ENCODE data around the gene ARHGAP12. TPM values are rescaled to one million over a fixed set of nuclear protein-coding genes. Genes with fewer than 3 reads are reported as not detected.
A peak's percentile ranks its signal among the peaks of the same experiment; 100 is the strongest.

ARHGAP12 gene
- total RNA-seq, 1 experiment from 2014 or later = 39.5 TPM

DNA sequence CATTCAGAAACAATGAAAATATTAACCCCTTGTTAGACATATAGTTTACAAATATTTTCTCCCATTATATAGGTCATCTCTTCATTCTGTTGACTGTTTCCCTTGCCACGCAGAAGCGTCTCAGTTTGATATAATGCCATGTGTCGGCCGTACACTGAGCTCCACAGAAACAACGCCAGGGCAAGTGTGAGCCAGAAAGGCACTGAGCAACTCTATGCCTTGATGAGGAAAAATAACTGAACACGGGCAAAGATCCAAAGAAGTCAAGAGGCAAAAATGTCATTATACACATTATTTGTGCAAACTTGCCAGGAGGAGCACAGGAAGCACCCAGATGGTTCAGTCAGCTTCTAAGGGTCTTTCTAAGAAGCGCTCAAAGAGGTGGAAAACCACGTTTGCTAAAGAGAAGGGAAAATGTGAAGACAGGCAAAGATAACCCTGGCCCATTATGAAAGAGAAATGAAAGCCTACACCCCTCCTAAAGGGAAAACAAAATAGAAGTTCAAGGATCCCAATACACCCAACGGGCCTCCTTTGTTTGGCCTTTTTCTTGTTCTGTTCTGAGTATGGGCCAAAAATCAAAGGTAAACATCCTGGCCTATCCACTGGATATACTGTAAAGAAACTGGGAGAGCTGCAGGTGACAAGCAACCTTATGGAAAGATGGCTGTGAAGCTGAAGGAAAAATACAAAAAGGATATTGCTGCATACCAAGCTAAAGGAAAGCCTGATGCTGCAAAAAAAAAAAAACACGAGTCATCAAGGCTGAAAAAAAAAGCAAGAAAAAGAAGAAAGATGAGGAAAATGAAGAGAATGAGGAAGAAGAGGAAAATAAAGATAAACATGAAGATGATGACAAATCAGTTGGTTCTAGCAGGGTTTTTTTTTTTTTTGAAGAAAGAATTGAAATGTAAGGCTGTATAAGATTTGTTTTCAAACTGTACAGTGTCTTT is 15.5 kb downstream of the ARHGAP12 start (continued):
- TF ChIP-seq, protein P1, sequence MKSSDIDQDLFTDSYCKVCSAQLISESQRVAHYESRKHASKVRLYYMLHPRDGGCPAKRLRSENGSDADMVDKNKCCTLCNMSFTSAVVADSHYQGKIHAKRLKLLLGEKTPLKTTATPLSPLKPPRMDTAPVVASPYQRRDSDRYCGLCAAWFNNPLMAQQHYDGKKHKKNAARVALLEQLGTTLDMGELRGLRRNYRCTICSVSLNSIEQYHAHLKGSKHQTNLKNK (CRISPR knock-in tag; IDR thresholded peaks at IDR 0.05) = no peak
- TF ChIP-seq, protein P2, sequence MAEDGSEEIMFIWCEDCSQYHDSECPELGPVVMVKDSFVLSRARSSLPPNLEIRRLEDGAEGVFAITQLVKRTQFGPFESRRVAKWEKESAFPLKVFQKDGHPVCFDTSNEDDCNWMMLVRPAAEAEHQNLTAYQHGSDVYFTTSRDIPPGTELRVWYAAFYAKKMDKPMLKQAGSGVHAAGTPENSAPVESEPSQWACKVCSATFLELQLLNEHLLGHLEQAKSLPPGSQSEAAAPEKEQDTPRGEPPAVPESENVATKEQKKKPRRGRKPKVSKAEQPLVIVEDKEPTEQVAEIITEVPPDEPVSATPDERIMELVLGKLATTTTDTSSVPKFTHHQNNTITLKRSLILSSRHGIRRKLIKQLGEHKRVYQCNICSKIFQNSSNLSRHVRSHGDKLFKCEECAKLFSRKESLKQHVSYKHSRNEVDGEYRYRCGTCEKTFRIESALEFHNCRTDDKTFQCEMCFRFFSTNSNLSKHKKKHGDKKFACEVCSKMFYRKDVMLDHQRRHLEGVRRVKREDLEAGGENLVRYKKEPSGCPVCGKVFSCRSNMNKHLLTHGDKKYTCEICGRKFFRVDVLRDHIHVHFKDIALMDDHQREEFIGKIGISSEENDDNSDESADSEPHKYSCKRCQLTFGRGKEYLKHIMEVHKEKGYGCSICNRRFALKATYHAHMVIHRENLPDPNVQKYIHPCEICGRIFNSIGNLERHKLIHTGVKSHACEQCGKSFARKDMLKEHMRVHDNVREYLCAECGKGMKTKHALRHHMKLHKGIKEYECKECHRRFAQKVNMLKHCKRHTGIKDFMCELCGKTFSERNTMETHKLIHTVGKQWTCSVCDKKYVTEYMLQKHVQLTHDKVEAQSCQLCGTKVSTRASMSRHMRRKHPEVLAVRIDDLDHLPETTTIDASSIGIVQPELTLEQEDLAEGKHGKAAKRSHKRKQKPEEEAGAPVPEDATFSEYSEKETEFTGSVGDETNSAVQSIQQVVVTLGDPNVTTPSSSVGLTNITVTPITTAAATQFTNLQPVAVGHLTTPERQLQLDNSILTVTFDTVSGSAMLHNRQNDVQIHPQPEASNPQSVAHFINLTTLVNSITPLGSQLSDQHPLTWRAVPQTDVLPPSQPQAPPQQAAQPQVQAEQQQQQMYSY (CRISPR knock-in tag; IDR thresholded peaks at IDR 0.05) = no peak

DNA sequence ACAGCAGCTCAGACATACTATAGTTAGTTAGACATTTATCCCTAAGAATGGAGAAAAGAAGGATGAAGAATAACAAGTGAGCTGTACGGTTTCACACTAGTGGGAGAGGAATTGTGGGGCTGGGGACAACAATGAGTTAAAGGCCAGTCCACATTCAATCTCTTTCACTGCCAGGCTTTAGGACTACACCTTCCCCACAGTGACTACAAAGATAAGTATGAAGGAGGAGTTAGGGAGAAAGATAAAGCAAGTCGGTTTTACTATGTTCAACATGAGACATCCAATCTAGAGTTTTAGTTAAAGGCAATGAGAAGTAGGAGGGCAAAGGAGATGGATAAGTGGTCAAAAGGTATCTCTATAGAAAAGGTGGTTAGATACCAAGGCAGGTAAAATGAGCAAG is 16.3 kb downstream of the ARHGAP12 start:
- Mint-ChIP-seq H3K36me3 (peaks cover 17% of the 10 kb centered on the region), H3K4me3 (no peak overlapping the region), H3K27me3 (ENCODE audit: low read depth) (no peaks in the 10 kb centered on the region), H3K27ac (peak overlapping the region; percentile 32), H3K4me1 (peaks cover 42% of the 10 kb centered on the region), H3K9me3 (peaks cover under 1% of the 10 kb centered on the region; the same call in 1 of the 2 replicates)
- ChIA-PET CTCF (no interaction called here), POLR2A (no interaction called here)
- no peak for DNase-seq (ENCODE audit: low spot score)
- ATAC-seq = no peak
- TF ChIP-seq, protein P3, sequence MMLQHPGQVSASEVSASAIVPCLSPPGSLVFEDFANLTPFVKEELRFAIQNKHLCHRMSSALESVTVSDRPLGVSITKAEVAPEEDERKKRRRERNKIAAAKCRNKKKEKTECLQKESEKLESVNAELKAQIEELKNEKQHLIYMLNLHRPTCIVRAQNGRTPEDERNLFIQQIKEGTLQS (CRISPR knock-in tag; conservative IDR thresholded peaks at IDR 0.05) = no peak
- no peak for TF ChIP-seq SMAD4 (CRISPR knock-in tag; IDR thresholded peaks at IDR 0.05)
- TF ChIP-seq, protein P4, sequence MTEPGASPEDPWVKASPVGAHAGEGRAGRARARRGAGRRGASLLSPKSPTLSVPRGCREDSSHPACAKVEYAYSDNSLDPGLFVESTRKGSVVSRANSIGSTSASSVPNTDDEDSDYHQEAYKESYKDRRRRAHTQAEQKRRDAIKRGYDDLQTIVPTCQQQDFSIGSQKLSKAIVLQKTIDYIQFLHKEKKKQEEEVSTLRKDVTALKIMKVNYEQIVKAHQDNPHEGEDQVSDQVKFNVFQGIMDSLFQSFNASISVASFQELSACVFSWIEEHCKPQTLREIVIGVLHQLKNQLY (CRISPR knock-in tag; IDR thresholded peaks at IDR 0.05) = no peak
- no peak for TF ChIP-seq ETV6 (CRISPR knock-in tag; IDR thresholded peaks at IDR 0.05)
- TF ChIP-seq, protein P5, sequence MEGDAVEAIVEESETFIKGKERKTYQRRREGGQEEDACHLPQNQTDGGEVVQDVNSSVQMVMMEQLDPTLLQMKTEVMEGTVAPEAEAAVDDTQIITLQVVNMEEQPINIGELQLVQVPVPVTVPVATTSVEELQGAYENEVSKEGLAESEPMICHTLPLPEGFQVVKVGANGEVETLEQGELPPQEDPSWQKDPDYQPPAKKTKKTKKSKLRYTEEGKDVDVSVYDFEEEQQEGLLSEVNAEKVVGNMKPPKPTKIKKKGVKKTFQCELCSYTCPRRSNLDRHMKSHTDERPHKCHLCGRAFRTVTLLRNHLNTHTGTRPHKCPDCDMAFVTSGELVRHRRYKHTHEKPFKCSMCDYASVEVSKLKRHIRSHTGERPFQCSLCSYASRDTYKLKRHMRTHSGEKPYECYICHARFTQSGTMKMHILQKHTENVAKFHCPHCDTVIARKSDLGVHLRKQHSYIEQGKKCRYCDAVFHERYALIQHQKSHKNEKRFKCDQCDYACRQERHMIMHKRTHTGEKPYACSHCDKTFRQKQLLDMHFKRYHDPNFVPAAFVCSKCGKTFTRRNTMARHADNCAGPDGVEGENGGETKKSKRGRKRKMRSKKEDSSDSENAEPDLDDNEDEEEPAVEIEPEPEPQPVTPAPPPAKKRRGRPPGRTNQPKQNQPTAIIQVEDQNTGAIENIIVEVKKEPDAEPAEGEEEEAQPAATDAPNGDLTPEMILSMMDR (IDR thresholded peaks at IDR 0.05) = no peak
- no peak for TF ChIP-seq NR3C1 (CRISPR knock-in tag; conservative IDR thresholded peaks at IDR 0.05; ENCODE audit: low read depth)
- TF ChIP-seq RELA (CRISPR knock-in tag; IDR thresholded peaks at IDR 0.05; ENCODE audit: borderline replicate concordance) = no peak
- TF ChIP-seq, protein P6, sequence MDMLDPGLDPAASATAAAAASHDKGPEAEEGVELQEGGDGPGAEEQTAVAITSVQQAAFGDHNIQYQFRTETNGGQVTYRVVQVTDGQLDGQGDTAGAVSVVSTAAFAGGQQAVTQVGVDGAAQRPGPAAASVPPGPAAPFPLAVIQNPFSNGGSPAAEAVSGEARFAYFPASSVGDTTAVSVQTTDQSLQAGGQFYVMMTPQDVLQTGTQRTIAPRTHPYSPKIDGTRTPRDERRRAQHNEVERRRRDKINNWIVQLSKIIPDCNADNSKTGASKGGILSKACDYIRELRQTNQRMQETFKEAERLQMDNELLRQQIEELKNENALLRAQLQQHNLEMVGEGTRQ (CRISPR knock-in tag; IDR thresholded peaks at IDR 0.05) = no peak
- TF ChIP-seq FOXJ3 (CRISPR knock-in tag; IDR thresholded peaks at IDR 0.05; ENCODE audit: borderline replicate concordance) = no peak
- TF ChIP-seq, protein P7, sequence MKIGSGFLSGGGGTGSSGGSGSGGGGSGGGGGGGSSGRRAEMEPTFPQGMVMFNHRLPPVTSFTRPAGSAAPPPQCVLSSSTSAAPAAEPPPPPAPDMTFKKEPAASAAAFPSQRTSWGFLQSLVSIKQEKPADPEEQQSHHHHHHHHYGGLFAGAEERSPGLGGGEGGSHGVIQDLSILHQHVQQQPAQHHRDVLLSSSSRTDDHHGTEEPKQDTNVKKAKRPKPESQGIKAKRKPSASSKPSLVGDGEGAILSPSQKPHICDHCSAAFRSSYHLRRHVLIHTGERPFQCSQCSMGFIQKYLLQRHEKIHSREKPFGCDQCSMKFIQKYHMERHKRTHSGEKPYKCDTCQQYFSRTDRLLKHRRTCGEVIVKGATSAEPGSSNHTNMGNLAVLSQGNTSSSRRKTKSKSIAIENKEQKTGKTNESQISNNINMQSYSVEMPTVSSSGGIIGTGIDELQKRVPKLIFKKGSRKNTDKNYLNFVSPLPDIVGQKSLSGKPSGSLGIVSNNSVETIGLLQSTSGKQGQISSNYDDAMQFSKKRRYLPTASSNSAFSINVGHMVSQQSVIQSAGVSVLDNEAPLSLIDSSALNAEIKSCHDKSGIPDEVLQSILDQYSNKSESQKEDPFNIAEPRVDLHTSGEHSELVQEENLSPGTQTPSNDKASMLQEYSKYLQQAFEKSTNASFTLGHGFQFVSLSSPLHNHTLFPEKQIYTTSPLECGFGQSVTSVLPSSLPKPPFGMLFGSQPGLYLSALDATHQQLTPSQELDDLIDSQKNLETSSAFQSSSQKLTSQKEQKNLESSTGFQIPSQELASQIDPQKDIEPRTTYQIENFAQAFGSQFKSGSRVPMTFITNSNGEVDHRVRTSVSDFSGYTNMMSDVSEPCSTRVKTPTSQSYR (CRISPR knock-in tag; IDR thresholded peaks at IDR 0.05) = no peak
- TF ChIP-seq, protein P8, sequence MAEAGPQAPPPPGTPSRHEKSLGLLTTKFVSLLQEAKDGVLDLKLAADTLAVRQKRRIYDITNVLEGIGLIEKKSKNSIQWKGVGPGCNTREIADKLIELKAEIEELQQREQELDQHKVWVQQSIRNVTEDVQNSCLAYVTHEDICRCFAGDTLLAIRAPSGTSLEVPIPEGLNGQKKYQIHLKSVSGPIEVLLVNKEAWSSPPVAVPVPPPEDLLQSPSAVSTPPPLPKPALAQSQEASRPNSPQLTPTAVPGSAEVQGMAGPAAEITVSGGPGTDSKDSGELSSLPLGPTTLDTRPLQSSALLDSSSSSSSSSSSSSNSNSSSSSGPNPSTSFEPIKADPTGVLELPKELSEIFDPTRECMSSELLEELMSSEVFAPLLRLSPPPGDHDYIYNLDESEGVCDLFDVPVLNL (CRISPR knock-in tag; IDR thresholded peaks at IDR 0.05; ENCODE audit: borderline replicate concordance, low read depth) = no peak
- no peak for TF ChIP-seq TP53 (CRISPR knock-in tag; IDR thresholded peaks at IDR 0.05)
- no peak for TF ChIP-seq NR2C2 (CRISPR knock-in tag; IDR thresholded peaks at IDR 0.05)
- TF ChIP-seq, protein P9, sequence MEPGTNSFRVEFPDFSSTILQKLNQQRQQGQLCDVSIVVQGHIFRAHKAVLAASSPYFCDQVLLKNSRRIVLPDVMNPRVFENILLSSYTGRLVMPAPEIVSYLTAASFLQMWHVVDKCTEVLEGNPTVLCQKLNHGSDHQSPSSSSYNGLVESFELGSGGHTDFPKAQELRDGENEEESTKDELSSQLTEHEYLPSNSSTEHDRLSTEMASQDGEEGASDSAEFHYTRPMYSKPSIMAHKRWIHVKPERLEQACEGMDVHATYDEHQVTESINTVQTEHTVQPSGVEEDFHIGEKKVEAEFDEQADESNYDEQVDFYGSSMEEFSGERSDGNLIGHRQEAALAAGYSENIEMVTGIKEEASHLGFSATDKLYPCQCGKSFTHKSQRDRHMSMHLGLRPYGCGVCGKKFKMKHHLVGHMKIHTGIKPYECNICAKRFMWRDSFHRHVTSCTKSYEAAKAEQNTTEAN (CRISPR knock-in tag; IDR thresholded peaks at IDR 0.05) = no peak
- TF ChIP-seq GABPB1 (CRISPR knock-in tag; IDR thresholded peaks at IDR 0.05) = no peak
- no peak for TF ChIP-seq KAT7 (CRISPR knock-in tag; IDR thresholded peaks at IDR 0.05; ENCODE audit: borderline replicate concordance)
- no peak for TF ChIP-seq TEAD4 (CRISPR knock-in tag; IDR thresholded peaks at IDR 0.05)
- no peak for TF ChIP-seq NR1H2 (CRISPR knock-in tag; IDR thresholded peaks at IDR 0.05)
